A673 (cell line): ENCODE data around the gene ACADL. TPM values are rescaled to one million over a fixed set of nuclear protein-coding genes. Genes with fewer than 3 reads are reported as not detected.

Experiments used
- BruUV-seq: library from RNA; stranded (reverse); fragments of 400-500 nt; replicated peaks from 2 replicates; lab custom pipeline; 2021; lab: Mats Ljungman, UMichigan
- CTCF ChIA-PET: fragments of 300-600 bp; sonication (Branson Sonifier 250); formaldehyde crosslinking; loops from one replicate; lab custom pipeline; 2022; ENCODE audit warnings: antibody characterized with exemption; lab: Charles Lee
- POLR2A ChIA-PET: fragments of 300-600 bp; sonication (Branson Sonifier 250); formaldehyde crosslinking; loops from one replicate; lab custom pipeline; 2022; ENCODE audit warnings: antibody characterized with exemption; ENCODE audit not compliant: low non-redundant PET; lab: Charles Lee
- DNase-seq: peaks from one replicate; pipeline ENCODE4 v3.0.0-alpha.2; 2015; ENCODE audit warnings: low spot score
- H3K27ac ChIP-seq: fragments of 200-600 bp; sonication (generic); 2 replicates; pipeline ENCODE4 v1.5.1; 2016; ENCODE audit warnings: mixed run types, low read depth, mild to moderate bottlenecking, mixed read lengths, antibody characterized with exemption, low read length; ENCODE audit not compliant: poor library complexity, severe bottlenecking
- H3K27me3 ChIP-seq: fragments of 200-600 bp; sonication (generic); replicated peaks from 2 replicates; pipeline ENCODE4 v1.6.1; 2017; ENCODE audit warnings: mixed run types, low read depth, mild to moderate bottlenecking, mixed read lengths, antibody characterized with exemption, low read length; ENCODE audit not compliant: insufficient read depth, poor library complexity
- H3K36me3 ChIP-seq: fragments of 200-600 bp; sonication (generic); 2 replicates; pipeline ENCODE4 v1.6.1; 2016; ENCODE audit warnings: mixed run types, mild to moderate bottlenecking, mixed read lengths, antibody characterized with exemption, low read length; ENCODE audit not compliant: insufficient read depth, poor library complexity, severe bottlenecking
- H3K4me1 ChIP-seq: fragments of 200-600 bp; sonication (generic); 2 replicates; pipeline ENCODE4 v1.6.1; 2017; ENCODE audit warnings: mixed run types, mild to moderate bottlenecking, mixed read lengths, antibody characterized with exemption, low read length; ENCODE audit not compliant: insufficient read depth, poor library complexity, severe bottlenecking
- H3K4me3 ChIP-seq: fragments of 200-600 bp; sonication (generic); 2 replicates; pipeline ENCODE4 v1.5.1; 2016; ENCODE audit warnings: low read depth, mixed run types, mild to moderate bottlenecking, mixed read lengths, low read length; ENCODE audit not compliant: poor library complexity, severe bottlenecking
- H3K9me3 ChIP-seq: fragments of 200-600 bp; sonication (generic); 2 replicates; pipeline ENCODE4 v1.6.1; 2016; ENCODE audit warnings: mixed run types, low read depth, mild to moderate bottlenecking, mixed read lengths, antibody characterized with exemption, low read length; ENCODE audit not compliant: poor library complexity, severe bottlenecking
- EZH2 ChIP-seq: fragments of 200-600 bp; sonication (generic); IDR thresholded peaks from 2 replicates; pipeline ENCODE4 v1.6.1; 2017; ENCODE audit warnings: borderline replicate concordance, low read depth, mild to moderate bottlenecking, mixed read lengths, antibody characterized with exemption, low read length; ENCODE audit not compliant: poor library complexity, severe bottlenecking
- intact Hi-C: fragments of 100-400 bp; cut with micrococcal nuclease; formaldehyde crosslinking; loops from one replicate; pipeline ENCODE4 v1.10.0; 2022; ENCODE audit not compliant: unreplicated experiment
- total RNA-seq: library from RNA; stranded (reverse); gene quantifications from 2 replicates; pipeline ENCODE4 v1.2.3, GENCODE V29; 2021
- TF ChIP-seq, protein P1 (sequence below): fragments of 300-800, 200-600 bp; sonication (generic); conservative IDR thresholded peaks from 2 replicates; pipeline ENCODE4 v1.5.1; 2017; ENCODE audit warnings: low read depth, mild to moderate bottlenecking, antibody characterized with exemption, low read length, moderate library complexity, mixed read lengths

The ACADL gene
- total RNA-seq, 1 experiment from 2014 or later, result not detected

DNA sequence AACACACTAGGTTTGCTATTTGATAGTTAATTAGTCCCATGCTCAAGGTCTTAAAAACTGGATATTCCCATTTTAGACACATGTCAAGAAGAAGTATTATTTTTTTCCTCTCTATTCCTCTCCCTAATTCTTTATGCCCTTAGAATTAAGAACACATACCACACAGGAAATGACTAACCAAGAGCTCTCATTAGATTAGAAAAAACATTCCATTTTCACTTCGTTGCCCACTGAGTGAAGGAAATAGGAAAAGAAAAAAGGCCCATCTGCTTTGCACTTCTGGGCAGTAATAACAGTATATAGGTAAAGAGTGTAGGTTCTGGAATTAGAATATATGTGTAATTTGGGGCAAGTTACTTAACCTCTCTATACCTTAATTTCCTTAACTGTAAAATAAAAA, 26.9 kb downstream of the ACADL start:
- no peak overlapping the region for H3K4me3 ChIP-seq
- ChIA-PET CTCF (interaction anchor here (0.6 to 0.9 kb wide), 2 partner anchors 265 to 1791 kb away, joined by 3 read pairs; no protein-coding TSS in a partner anchor), POLR2A (no interaction called here)
- H3K27ac ChIP-seq, result peak overlapping the region; percentile 25
- H3K36me3 ChIP-seq, result no peaks in the 10 kb centered on the region
- no TSS peak for BruUV-seq
- TF ChIP-seq, protein P1, sequence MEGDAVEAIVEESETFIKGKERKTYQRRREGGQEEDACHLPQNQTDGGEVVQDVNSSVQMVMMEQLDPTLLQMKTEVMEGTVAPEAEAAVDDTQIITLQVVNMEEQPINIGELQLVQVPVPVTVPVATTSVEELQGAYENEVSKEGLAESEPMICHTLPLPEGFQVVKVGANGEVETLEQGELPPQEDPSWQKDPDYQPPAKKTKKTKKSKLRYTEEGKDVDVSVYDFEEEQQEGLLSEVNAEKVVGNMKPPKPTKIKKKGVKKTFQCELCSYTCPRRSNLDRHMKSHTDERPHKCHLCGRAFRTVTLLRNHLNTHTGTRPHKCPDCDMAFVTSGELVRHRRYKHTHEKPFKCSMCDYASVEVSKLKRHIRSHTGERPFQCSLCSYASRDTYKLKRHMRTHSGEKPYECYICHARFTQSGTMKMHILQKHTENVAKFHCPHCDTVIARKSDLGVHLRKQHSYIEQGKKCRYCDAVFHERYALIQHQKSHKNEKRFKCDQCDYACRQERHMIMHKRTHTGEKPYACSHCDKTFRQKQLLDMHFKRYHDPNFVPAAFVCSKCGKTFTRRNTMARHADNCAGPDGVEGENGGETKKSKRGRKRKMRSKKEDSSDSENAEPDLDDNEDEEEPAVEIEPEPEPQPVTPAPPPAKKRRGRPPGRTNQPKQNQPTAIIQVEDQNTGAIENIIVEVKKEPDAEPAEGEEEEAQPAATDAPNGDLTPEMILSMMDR, result no peak
- no peak for TF ChIP-seq EZH2
- intact Hi-C loops, result loop anchor here (5.0 to 10.0 kb wide), 3 partner anchors 624 to 1804 kb away; no protein-coding TSS in a partner anchor
- DNase-seq, result peak; percentile 85
- peaks cover 24% of the 10 kb centered on the region for H3K4me1 ChIP-seq
- peaks cover 9% of the 10 kb centered on the region for H3K27me3 ChIP-seq
- H3K9me3 ChIP-seq, result no peaks in the 10 kb centered on the region

DNA sequence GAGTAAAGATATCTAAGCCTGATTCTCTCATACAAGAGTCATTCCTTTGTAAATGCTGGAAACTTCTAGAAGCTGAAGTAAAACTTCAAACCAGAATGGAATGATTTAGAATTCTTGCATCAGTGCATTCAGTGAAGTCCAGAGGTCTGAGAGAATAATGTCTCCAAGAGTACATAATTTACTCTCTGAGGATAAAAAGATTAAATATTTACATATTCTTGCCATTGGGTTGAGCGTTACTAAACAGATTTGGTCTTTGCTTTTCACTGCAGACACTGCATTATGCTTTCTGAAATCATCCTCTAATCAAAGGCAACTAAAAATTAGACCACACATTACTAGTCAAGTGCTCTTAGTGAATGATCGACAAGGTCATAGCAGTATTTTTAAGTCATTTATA, 27.5 kb downstream of the ACADL start:
- no TSS peak for BruUV-seq
- H3K27me3 ChIP-seq, result peaks cover 6% of the 10 kb centered on the region
- peaks cover 24% of the 10 kb centered on the region for H3K4me1 ChIP-seq
- H3K36me3 ChIP-seq, result no peaks in the 10 kb centered on the region
- intact Hi-C loops, result loop anchor here (2.0 to 10.0 kb wide), 4 partner anchors 623 to 1803 kb away; partner anchors contain the start of gene MAP2
- H3K4me3 ChIP-seq, result no peak overlapping the region
- DNase-seq, result peak; percentile 19
- ChIA-PET CTCF (no interaction called here), POLR2A (no interaction called here)
- peak overlapping the region; percentile 25 for H3K27ac ChIP-seq
- no peaks in the 10 kb centered on the region for H3K9me3 ChIP-seq
- TF ChIP-seq EZH2, result no peak
- TF ChIP-seq, protein P1, result no peak

DNA sequence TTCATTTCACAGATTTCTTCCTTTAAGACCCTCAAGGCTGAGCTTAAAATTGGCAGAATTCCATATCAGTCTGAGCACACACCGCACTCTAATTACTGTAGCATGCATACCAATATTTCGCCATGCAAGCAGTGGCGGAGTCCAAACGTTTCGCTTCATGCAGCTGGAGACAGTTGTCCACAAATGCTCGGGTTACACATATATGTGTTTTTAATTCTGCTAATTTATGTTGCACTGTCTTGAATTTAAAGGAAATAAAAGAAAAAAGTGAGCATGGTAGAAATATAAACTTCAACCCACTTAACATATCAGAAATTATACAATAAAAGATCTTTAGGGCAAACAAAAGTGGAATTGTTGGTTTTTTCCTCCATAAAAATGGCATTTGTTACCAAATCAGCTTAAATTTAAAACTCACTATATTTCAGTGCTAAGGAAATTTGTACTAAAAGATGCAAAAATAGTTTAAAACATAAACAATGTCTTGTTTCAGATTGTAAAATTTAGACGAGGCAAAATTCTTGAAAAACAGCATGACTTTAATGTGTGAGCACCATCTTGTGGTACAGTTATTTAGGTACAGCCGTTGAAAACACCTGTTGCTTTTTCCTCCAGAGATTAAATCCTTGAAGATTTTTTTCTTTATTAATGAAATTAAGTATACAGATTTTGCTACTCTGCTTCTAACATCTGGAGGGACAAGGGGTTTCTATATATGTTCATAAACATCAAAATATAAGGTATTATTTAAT, 30.0 kb downstream of the ACADL start:
- intact Hi-C loops, result loop anchor here (1.0 to 10.0 kb wide), 7 partner anchors 122 to 1800 kb away; no protein-coding TSS in a partner anchor
- Histone ChIP-seq H3K9me3 (no peaks in the 10 kb centered on the region), H3K36me3 (no peaks in the 10 kb centered on the region), H3K27ac (no peak overlapping the region), H3K27me3 (no peaks in the 10 kb centered on the region), H3K4me1 (peaks cover 24% of the 10 kb centered on the region), H3K4me3 (peak overlapping the region; percentile 36)
- CTCF ChIA-PET, result no interaction called here
- POLR2A ChIA-PET, result no interaction called here
- BruUV-seq, result no TSS peak
- no peak for TF ChIP-seq EZH2
- TF ChIP-seq, protein P1, result peak; percentile 79
- DNase-seq, result peak; percentile 67
